B cell (primary cell): ENCODE data around the gene PTRH1. TPM values are rescaled to one million over a fixed set of nuclear protein-coding genes. Genes with fewer than 3 reads are reported as not detected.

Experiments
- ATAC-seq: fragments of 200-7000 bp; cut with Tn5 transposase; one replicate; pipeline ENCODE4 v1.10.0; 2021; ENCODE audit warnings: low read depth, mild to moderate bottlenecking, moderate number of reproducible peaks, moderate library complexity
- CTCF ChIA-PET: fragments of 350-600 bp; sonication (Branson Sonifier 250); formaldehyde crosslinking; loops from one replicate; lab custom pipeline; 2021; ENCODE audit warnings: antibody characterized with exemption, inconsistent platforms; lab: Charles Lee
- POLR2A ChIA-PET: fragments of 350-600 bp; sonication (Branson Sonifier 250); formaldehyde crosslinking; loops from one replicate; lab custom pipeline; 2021; ENCODE audit warnings: antibody characterized with exemption; lab: Charles Lee
- DNase-seq: peaks from one replicate; pipeline ENCODE4 v3.0.0; 2013
- H2AFZ ChIP-seq: 2 replicates; pipeline ENCODE4 v1.6.1; 2012; ENCODE audit warnings: mild to moderate bottlenecking, low read depth, low read length; ENCODE audit not compliant: insufficient read depth, poor library complexity, severe bottlenecking
- H3K27ac ChIP-seq, 2 donors: 1 replicate in 1 of 2; 2 replicates in 1 of 2; pipeline ENCODE4 v1.5.1; 2012 to 2013; ENCODE audit warnings: low read length in 2 of 2, mild to moderate bottlenecking in 2 of 2, moderate library complexity in 1 of 2
- H3K27me3 ChIP-seq, 4 experiments: fragments of 200-600 bp in 1 of 4; sonication (generic) in 1 of 4; replicated peaks in 1 of 4; 1 replicate in 2 of 4; 2 replicates in 2 of 4; pipeline versions ENCODE4 v1.6.1 to v1.7.0; 2013 to 2016; ENCODE audit warnings: low read length in 3 of 4, mild to moderate bottlenecking in 2 of 4, mixed read lengths in 1 of 4, moderate library complexity in 1 of 4; ENCODE audit not compliant: insufficient read depth in 4 of 4, control insufficient read depth in 3 of 4; ENCODE audit errors: control extremely low read depth in 1 of 4
- H3K36me3 ChIP-seq, 2 experiments: replicated peaks in 1 of 2; 1 replicate in 1 of 2; 2 replicates in 1 of 2; pipeline versions ENCODE4 v1.6.1 to v1.7.1; 2013; ENCODE audit warnings: low read length in 1 of 2; ENCODE audit not compliant: insufficient read depth in 2 of 2, control insufficient read depth in 1 of 2; ENCODE audit errors: control extremely low read depth in 1 of 2, extremely low read depth in 1 of 2
- H3K4me1 ChIP-seq, 2 donors: fragments of 200-600 bp in 1 of 2; sonication (generic) in 1 of 2; 1 replicate in 1 of 2; 2 replicates in 1 of 2; pipeline versions ENCODE4 v1.5.1 to v1.6.1; 2013 to 2017; ENCODE audit warnings: low read length in 2 of 2; ENCODE audit not compliant: control insufficient read depth in 2 of 2, insufficient read depth in 2 of 2
- H3K4me2 ChIP-seq: replicated peaks from 2 replicates; pipeline ENCODE3; 2012; ENCODE audit warnings: mild to moderate bottlenecking, low read depth, low read length; ENCODE audit not compliant: poor library complexity, severe bottlenecking
- H3K4me3 ChIP-seq, 5 experiments: fragments of 200-600 bp in 1 of 5; sonication (generic) in 1 of 5; 1 replicate in 3 of 5; 2 replicates in 2 of 5; pipeline versions ENCODE4 v1.5.1 to v1.7.0; 2011 to 2016; ENCODE audit warnings: low read length in 4 of 5, mild to moderate bottlenecking in 4 of 5, low read depth in 2 of 5, control low read depth in 1 of 5, moderate library complexity in 1 of 5; ENCODE audit not compliant: insufficient read depth in 1 of 5; ENCODE audit errors: control extremely low read depth in 1 of 5, extremely low read depth in 1 of 5
- H3K79me2 ChIP-seq: fragments of 200-600 bp; sonication (generic); one replicate; pipeline ENCODE4 v1.6.0; 2016; ENCODE audit warnings: low read length; ENCODE audit not compliant: control insufficient read depth, insufficient read depth
- H3K9ac ChIP-seq: fragments of 200-600 bp; sonication (generic); 2 replicates; pipeline ENCODE4 v1.6.1; 2017; ENCODE audit warnings: mild to moderate bottlenecking, low read length, moderate library complexity
- H3K9me3 ChIP-seq, 3 donors: one replicate each; pipeline versions ENCODE4 v1.6.1 to v1.7.1; 2013; ENCODE audit warnings: low read length in 2 of 3; ENCODE audit not compliant: control insufficient read depth in 2 of 3, insufficient read depth in 1 of 3; ENCODE audit errors: control extremely low read depth in 1 of 3
- H4K20me1 ChIP-seq: 2 replicates; pipeline ENCODE4 v1.6.0; 2012; ENCODE audit warnings: mild to moderate bottlenecking, low read length; ENCODE audit not compliant: insufficient read depth, control insufficient read depth, poor library complexity, severe bottlenecking
- H3K27ac Mint-ChIP-seq: one replicate; pipeline ENCODE4 v1.8.0; 2021; ENCODE audit warnings: mixed read lengths
- H3K27me3 Mint-ChIP-seq: one replicate; pipeline ENCODE4 v1.8.0; 2021; ENCODE audit warnings: mixed read lengths
- H3K4me1 Mint-ChIP-seq: one replicate; pipeline ENCODE4 v1.8.0; 2021; ENCODE audit warnings: mixed read lengths
- H3K4me3 Mint-ChIP-seq: one replicate; pipeline ENCODE4 v1.8.0; 2021; ENCODE audit warnings: mixed read lengths
- H3K9me3 Mint-ChIP-seq: one replicate; pipeline ENCODE4 v1.8.0; 2022; ENCODE audit warnings: mixed read lengths; ENCODE audit not compliant: insufficient read depth
- CTCF ChIP-seq: fragments of 200-600 bp; IDR thresholded peaks from one replicate; pipeline ENCODE4 v1.8.0; 2022; ENCODE audit warnings: antibody characterized with exemption, mild to moderate bottlenecking
- EZH2 ChIP-seq: IDR thresholded peaks from 2 replicates; pipeline ENCODE4 v1.6.1; 2012; ENCODE audit warnings: borderline replicate concordance, low read depth, mild to moderate bottlenecking, moderate library complexity, low read length; ENCODE audit not compliant: insufficient read depth, poor library complexity, severe bottlenecking
- WGBS: methylation state at CpG from one replicate; pipeline ENCODE4 v1.1.5; 2013; ENCODE audit warnings: missing lambda C conversion rate; ENCODE audit not compliant: insufficient coverage; 5-methylcytosine and 5-hydroxymethylcytosine counted together
- intact Hi-C: fragments of 100-400 bp; cut with micrococcal nuclease; formaldehyde crosslinking; loops from one replicate; pipeline ENCODE4 v1.10.0; 2022
- polyA plus RNA-seq: library from polyadenylated mRNA; depleted of rRNA; stranded (reverse); fragments of >200 nt; gene quantifications from 2 replicates; pipeline ENCODE4 v1.2.3, GENCODE V29; 2012
- total RNA-seq, 2 donors: library from RNA; stranded (reverse); fragments of 120-200 nt in 1 of 2; gene quantifications; 1 replicate in 1 of 2; 2 replicates in 1 of 2; pipeline versions ENCODE4 v1.2.3 to v1.2.4, GENCODE V29; 2013 to 2022

PTRH1 gene
- total and polyA plus RNA-seq, 2 donors (not counting 1 experiment from before 2014, with no cell fraction given) = 6.3 to 7.6 TPM

GRCh38 chr9:127689329-127690000 is 26.0 kb downstream of the PTRH1 start:
- TF ChIP-seq EZH2 = no peak
- TF ChIP-seq CTCF = no peak
- no peak overlapping the region for H3K4me3 ChIP-seq
- no peak overlapping the region for H2AFZ ChIP-seq
- no peaks in the 10 kb centered on the region for H3K4me1 ChIP-seq
- intact Hi-C loops = no loop called here
- Mint-ChIP-seq H3K9me3 (no peaks in the 10 kb centered on the region), H3K27ac (no peak overlapping the region), H3K4me3 (no peak overlapping the region), H3K4me1 (no peaks in the 10 kb centered on the region), H3K27me3 (no peaks in the 10 kb centered on the region)
- H3K79me2 ChIP-seq = no peaks in the 10 kb centered on the region
- no peak overlapping the region for H3K27ac ChIP-seq
- no peaks in the 10 kb centered on the region for H4K20me1 ChIP-seq
- no peak overlapping the region for H3K4me2 ChIP-seq
- no peaks in the 10 kb centered on the region for H3K27me3 ChIP-seq
- 90% methylated on average over 13 of the region's 13 CpGs for WGBS
- no peaks in the 10 kb centered on the region for H3K36me3 ChIP-seq
- ATAC-seq (no peak), DNase-seq (no peak)
- H3K9me3 ChIP-seq = no peaks in the 10 kb centered on the region
- POLR2A ChIA-PET = no interaction called here
- CTCF ChIA-PET = interaction anchor here (0.9 kb wide), 1 partner anchor 105 kb away, joined by 3 read pairs; no protein-coding TSS in a partner anchor
- no peak overlapping the region for H3K9ac ChIP-seq
